GM18508 (cell line): Measurements from ENCODE around the gene TMEM229A.

Source experiments
- ATAC-seq: cut with Tn5 transposase; IDR thresholded peaks from one replicate; pipeline ENCODE4 v1.9.1; 2021; ENCODE audit warnings: moderate number of reproducible peaks; ENCODE audit not compliant: insufficient read depth, unreplicated experiment

The TMEM229A gene

GRCh38 chr7:123992913-123993518 lies 39.9 kb downstream of the TMEM229A start:
- no peak for ATAC-seq

- no peak for ATAC-seq
These were observed 45.4 kb downstream of the TMEM229A start for GRCh38 chr7:123987445-123987844.
